BJ (cell line): ENCODE measurements around the gene LIPA. TPM values are rescaled to one million over a fixed set of nuclear protein-coding genes. Genes with fewer than 3 reads are reported as not detected.

ENCODE experiments used
- CTCF ChIA-PET: fragments of 350-600 bp; formaldehyde crosslinking; extraction: SDS; loops from one replicate; lab custom pipeline; 2021; ENCODE audit warnings: antibody characterized with exemption, inconsistent platforms; lab: Yijun Ruan, JAX
- POLR2A ChIA-PET: fragments of 300-600 bp; sonication (Branson Sonifier 250); formaldehyde crosslinking; extraction: SDS; loops from one replicate; lab custom pipeline; 2021; ENCODE audit warnings: antibody characterized with exemption; lab: Charles Lee
- DNase-seq: peaks from one replicate; pipeline ENCODE4 v3.0.0-alpha.2; 2011; ENCODE audit warnings: low read depth
- H3K27me3 ChIP-seq: 2 replicates; pipeline ENCODE4 v1.6.0; 2011; ENCODE audit warnings: low read length; ENCODE audit not compliant: control insufficient read depth, insufficient read depth
- H3K36me3 ChIP-seq: 2 replicates; pipeline ENCODE4 v1.5.1; 2011; ENCODE audit warnings: low read length; ENCODE audit not compliant: control insufficient read depth, insufficient read depth
- H3K4me3 ChIP-seq: 2 replicates; pipeline ENCODE4 v1.5.1; 2011; ENCODE audit warnings: low read depth, mild to moderate bottlenecking, control low read depth, low read length
- CTCF ChIP-seq: IDR thresholded peaks from 2 replicates; pipeline ENCODE4 v1.5.1; 2011; ENCODE audit warnings: low read depth, mild to moderate bottlenecking, control low read depth, inconsistent platforms, low read length, moderate library complexity; ENCODE audit not compliant: insufficient read depth
- polyA plus RNA-seq: library from polyadenylated mRNA; depleted of rRNA; stranded (reverse); fragments of >200 nt; gene quantifications from 2 replicates; pipeline ENCODE4 v1.2.3, GENCODE V29; 2011

Gene LIPA
- polyA plus RNA-seq, 1 experiment: 80.3 TPM

- Histone ChIP-seq H3K4me3 (no peak overlapping the region), H3K36me3 (peaks cover 7% of the 10 kb centered on the region), H3K27me3 (no peaks in the 10 kb centered on the region)
- ChIA-PET CTCF (no interaction called here), POLR2A (no interaction called here)
- TF ChIP-seq CTCF: no peak
- DNase-seq: no peak
Measured at GRCh38 chr10:89226891-89227290, 24.7 kb downstream of the LIPA start.

- POLR2A ChIA-PET: no interaction called here
- CTCF ChIA-PET: interaction anchor here (0.5 to 1.7 kb wide), 5 partner anchors 10 to 224 kb away, joined by 3 to 6 read pairs (median 3); partner anchors contain the start of gene IFIT1
Measured at GRCh38 chr10:89224739-89225443, 26.7 kb downstream of the LIPA start.

GRCh38 chr10:89221919-89222318 is 29.7 kb downstream of the LIPA start:
- H3K36me3 ChIP-seq: peaks cover 2% of the 10 kb centered on the region
- ChIA-PET CTCF (interaction anchor here (0.8 to 2.2 kb wide), 3 partner anchors 8 to 287 kb away, joined by 3 to 7 read pairs (median 4); no protein-coding TSS in a partner anchor), POLR2A (no interaction called here)
- no peak overlapping the region for H3K4me3 ChIP-seq
- no peak for TF ChIP-seq CTCF
- DNase-seq: no peak
- no peaks in the 10 kb centered on the region for H3K27me3 ChIP-seq

More at GRCh38 chr10:89224739-89225443, 26.7 kb downstream of the LIPA start:
- TF ChIP-seq CTCF: peak; percentile 12; the same call in 1 of the 2 replicates
- Histone ChIP-seq H3K36me3 (peaks cover 4% of the 10 kb centered on the region), H3K27me3 (no peaks in the 10 kb centered on the region), H3K4me3 (no peak overlapping the region)
- no peak for DNase-seq

- Histone ChIP-seq H3K27me3 (no peaks in the 10 kb centered on the region), H3K4me3 (no peak overlapping the region), H3K36me3 (no peaks in the 10 kb centered on the region; the same call in none of the 2 replicates)
- ChIA-PET POLR2A (no interaction called here), CTCF (interaction anchor here (1.5 to 3.4 kb wide), 10 partner anchors 13 to 383 kb away, joined by 3 to 45 read pairs (median 12); partner anchors contain the start of gene FAS)
- no peak for DNase-seq
- TF ChIP-seq CTCF: no peak
Measured at GRCh38 chr10:89219513-89220218, 31.9 kb downstream of the LIPA start.
